Breast epithelium (tissue), 4 donors: ENCODE measurements around the gene SHISA5. TPM values are rescaled to one million over a fixed set of nuclear protein-coding genes. Genes with fewer than 3 reads are reported as not detected.
"Not testable (repeated sequence)": the region's sequence is repeated elsewhere in the genome, so short reads cannot be mapped to it uniquely, and the experiment has no call there.

Experiments used
- DNase-seq, 2 donors: peaks; one replicate each; pipeline ENCODE4 v3.0.0-alpha.2; 2019; ENCODE audit warnings: low spot score in 2 of 2
- H3K27ac ChIP-seq, 2 donors: fragments of 200-600 bp; sonication (generic) in 1 of 2; one replicate each; pipeline ENCODE4 v1.5.1; 2016 to 2019; ENCODE audit warnings: mild to moderate bottlenecking in 1 of 2
- H3K27me3 ChIP-seq, 2 donors: fragments of 200-600 bp; sonication (generic) in 1 of 2; one replicate each; pipeline versions ENCODE4 v1.5.1 to v1.6.0; 2017 to 2019; ENCODE audit warnings: control low read depth in 1 of 2, mild to moderate bottlenecking in 1 of 2
- H3K36me3 ChIP-seq: fragments of 200-600 bp; one replicate; pipeline ENCODE4 v1.5.1; 2019
- H3K4me1 ChIP-seq, 2 donors: fragments of 200-600 bp; sonication (generic); one replicate each; pipeline ENCODE4 v1.5.1; 2016 to 2019; ENCODE audit warnings: control low read depth in 1 of 2
- H3K4me3 ChIP-seq, 3 donors: fragments of 200-600 bp; sonication (generic); 1 replicate in 2 of 3; 2 replicates in 1 of 3; pipeline ENCODE4 v1.5.1; 2016 to 2019; ENCODE audit warnings: mild to moderate bottlenecking in 3 of 3, moderate library complexity in 2 of 3
- H3K9me3 ChIP-seq, 2 donors: fragments of 200-600 bp; sonication (generic) in 1 of 2; one replicate each; pipeline ENCODE4 v1.5.1; 2016 to 2019; ENCODE audit warnings: control low read depth in 1 of 2
- POLR2A ChIP-seq: fragments of 450-650 bp; IDR thresholded peaks from one replicate; pipeline ENCODE4 v1.6.1; 2016; ENCODE audit warnings: antibody characterized with exemption, mild to moderate bottlenecking, moderate library complexity
- POLR2AphosphoS5 ChIP-seq, 3 donors: sonication (generic); formaldehyde crosslinking; IDR thresholded peaks; one replicate each; pipeline ENCODE4 v1.6.1; 2017; ENCODE audit warnings: antibody characterized with exemption in 3 of 3
- intact Hi-C: fragments of 100-400 bp; cut with DNase I; formaldehyde crosslinking; loops from one replicate; pipeline ENCODE4 v1.15.1; 2023; ENCODE audit warnings: low total_unique reads
- total RNA-seq, 3 donors: library from RNA; depleted of rRNA; stranded (reverse); fragments of >200 nt; gene quantifications; one replicate each; pipeline ENCODE4 v1.1.0, GENCODE V29; 2016
- TF ChIP-seq, protein P1 (sequence below), 3 donors: fragments of 450-650 bp; IDR thresholded peaks; one replicate each; pipeline ENCODE4 v1.5.1; 2016 to 2017; ENCODE audit warnings: antibody characterized with exemption in 3 of 3, mild to moderate bottlenecking in 3 of 3, moderate library complexity in 3 of 3

Gene SHISA5
- total RNA-seq, 3 donors from 2014 or later = 65.6 to 90.1 (median 77.0) TPM

DNA sequence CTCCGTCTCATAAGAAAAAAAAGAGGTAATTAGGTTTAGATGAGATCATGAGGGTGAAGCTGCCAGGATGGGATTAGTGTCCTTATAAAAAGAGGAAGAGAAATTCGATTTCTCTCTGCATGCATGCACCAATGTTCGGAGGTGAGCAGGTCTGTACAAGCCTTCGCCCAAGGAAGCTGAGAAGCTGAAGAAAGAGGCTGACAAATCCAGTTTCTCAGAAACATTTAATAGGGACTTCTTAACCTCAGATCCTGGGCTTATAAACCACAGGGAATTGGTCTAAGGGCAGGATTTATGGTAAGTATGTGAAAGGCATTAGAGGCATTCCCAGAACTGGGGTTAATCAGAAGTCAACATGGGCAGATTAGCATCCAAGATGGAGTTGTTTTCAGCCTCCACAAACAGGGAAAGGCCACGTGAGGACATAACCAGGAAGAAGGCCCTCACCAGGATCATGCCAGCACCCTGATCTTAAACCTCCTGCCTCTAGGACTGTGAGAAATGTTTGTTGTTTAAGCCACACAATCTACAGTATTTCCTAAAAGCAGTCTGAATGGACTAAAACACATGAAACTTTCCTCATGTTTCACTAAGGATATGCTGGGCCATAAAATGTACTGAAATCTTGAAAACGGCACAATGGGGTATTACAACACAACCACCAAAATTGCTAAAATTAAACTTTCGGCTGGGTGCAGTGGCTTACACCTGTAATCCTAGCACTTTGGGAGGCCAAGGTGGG, 11.3 kb downstream of the SHISA5 start:
- DNase-seq = no peak
- Histone ChIP-seq H3K27ac (peak overlapping the region; percentile 59 to 64), H3K4me3 (no peak overlapping the region), H3K4me1 (no peaks in the 10 kb centered on the region), H3K9me3 (no peaks in the 10 kb centered on the region), H3K27me3 (no peaks in the 10 kb centered on the region), H3K36me3 (no peaks in the 10 kb centered on the region)
- intact Hi-C loops = no loop called here
- TF ChIP-seq POLR2A (no peak), POLR2AphosphoS5 (IDR thresholded peaks at IDR 0.05) (no peak)
- TF ChIP-seq, protein P1, sequence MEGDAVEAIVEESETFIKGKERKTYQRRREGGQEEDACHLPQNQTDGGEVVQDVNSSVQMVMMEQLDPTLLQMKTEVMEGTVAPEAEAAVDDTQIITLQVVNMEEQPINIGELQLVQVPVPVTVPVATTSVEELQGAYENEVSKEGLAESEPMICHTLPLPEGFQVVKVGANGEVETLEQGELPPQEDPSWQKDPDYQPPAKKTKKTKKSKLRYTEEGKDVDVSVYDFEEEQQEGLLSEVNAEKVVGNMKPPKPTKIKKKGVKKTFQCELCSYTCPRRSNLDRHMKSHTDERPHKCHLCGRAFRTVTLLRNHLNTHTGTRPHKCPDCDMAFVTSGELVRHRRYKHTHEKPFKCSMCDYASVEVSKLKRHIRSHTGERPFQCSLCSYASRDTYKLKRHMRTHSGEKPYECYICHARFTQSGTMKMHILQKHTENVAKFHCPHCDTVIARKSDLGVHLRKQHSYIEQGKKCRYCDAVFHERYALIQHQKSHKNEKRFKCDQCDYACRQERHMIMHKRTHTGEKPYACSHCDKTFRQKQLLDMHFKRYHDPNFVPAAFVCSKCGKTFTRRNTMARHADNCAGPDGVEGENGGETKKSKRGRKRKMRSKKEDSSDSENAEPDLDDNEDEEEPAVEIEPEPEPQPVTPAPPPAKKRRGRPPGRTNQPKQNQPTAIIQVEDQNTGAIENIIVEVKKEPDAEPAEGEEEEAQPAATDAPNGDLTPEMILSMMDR (IDR thresholded peaks at IDR 0.05) = no peak

DNA sequence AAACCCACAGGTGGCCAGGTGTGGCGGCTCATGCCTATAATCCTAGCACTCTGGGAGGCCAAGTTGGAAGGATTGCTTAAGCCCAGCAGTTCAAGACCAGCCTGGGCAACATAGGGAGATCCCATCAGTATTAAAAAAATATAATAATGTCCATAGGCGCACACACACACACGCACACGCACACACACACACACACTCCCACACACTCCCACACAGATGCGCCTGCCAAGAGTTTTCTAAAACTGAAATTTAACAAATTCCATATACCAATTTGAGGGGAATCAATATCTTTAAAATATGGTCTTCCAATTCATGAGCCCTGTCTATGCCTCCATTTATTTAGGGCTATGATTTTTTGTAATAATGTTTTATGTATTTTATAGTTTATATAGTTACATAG, 17.0 kb downstream of the SHISA5 start:
- no peak for DNase-seq
- H3K4me1 ChIP-seq = no peaks in the 10 kb centered on the region
- no peaks in the 10 kb centered on the region for H3K9me3 ChIP-seq
- H3K36me3 ChIP-seq = no peaks in the 10 kb centered on the region
- no peak overlapping the region for H3K27ac ChIP-seq
- intact Hi-C loops = no loop called here
- TF ChIP-seq POLR2AphosphoS5 (IDR thresholded peaks at IDR 0.05) = no peak
- TF ChIP-seq POLR2A = no peak
- TF ChIP-seq, protein P1 (IDR thresholded peaks at IDR 0.05) = no peak
- H3K27me3 ChIP-seq = no peaks in the 10 kb centered on the region
- H3K4me3 ChIP-seq = no peak overlapping the region

- DNase-seq, H3K4me1 ChIP-seq, H3K36me3 ChIP-seq, H3K27ac ChIP-seq, H3K4me3 ChIP-seq, H3K27me3 ChIP-seq, H3K9me3 ChIP-seq: not testable (repeated sequence)
- intact Hi-C loops = loop anchor here (5.0 kb wide), 1 partner anchor 54 kb away; no protein-coding TSS in a partner anchor
Measured at GRCh38 chr3:48482822-48483221, 21.2 kb downstream of the SHISA5 start.

- intact Hi-C loops = loop anchor here (5.0 kb wide), 1 partner anchor 56 kb away; no protein-coding TSS in a partner anchor
- not testable (repeated sequence) for H3K4me1 ChIP-seq
Measured at GRCh38 chr3:48480891-48481290, 23.1 kb downstream of the SHISA5 start.

DNA sequence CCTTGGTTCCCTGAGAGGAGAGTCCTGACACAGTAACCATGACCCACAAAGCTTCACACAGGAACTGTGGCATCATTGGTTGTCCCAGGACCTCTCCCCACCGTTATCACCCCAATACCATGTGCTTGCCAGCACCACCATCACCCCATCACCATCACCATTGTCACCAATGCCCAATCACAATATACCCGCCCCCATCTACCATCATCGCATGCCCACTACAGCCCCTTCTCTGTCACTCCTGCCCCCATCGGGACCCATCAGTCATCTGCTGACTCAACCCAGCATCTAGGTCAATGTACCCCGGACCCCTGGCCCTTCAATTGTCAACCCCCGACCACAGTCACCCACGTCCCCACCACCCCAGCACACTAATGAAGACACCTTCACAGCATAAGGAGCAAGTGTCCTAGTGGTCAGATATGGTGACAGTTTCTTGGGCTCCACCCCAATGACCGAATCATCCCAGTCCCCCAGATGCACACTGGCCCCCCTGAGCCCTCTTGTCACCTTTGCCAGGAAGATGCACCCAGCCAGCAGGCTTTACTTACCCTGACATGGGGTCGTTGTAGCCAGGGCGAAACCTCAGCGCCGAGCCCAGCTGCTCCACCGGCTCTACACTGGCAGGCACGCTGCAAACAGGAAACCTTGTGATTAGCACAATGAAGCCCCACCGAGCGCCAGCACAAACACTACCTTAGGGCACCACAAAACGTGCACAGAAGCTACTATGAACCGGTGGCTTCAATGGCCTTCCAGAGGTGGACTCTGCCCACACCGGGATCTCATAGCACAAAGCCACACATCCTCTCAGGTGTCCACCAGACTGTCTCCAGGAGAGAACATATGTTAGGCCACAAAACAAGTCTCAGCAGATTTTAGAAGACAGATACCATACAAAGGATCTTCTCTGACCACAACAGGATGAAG, 25.1 kb downstream of the SHISA5 start:
- TF ChIP-seq POLR2AphosphoS5 (IDR thresholded peaks at IDR 0.05) (no peak), POLR2A (no peak)
- TF ChIP-seq, protein P1 (IDR thresholded peaks at IDR 0.05) = no peak
- H3K27me3 ChIP-seq = no peaks in the 10 kb centered on the region
- no peak overlapping the region for H3K4me3 ChIP-seq
- H3K36me3 ChIP-seq = no peaks in the 10 kb centered on the region
- H3K27ac ChIP-seq = peak overlapping the region in 1 of 2 donors; percentile 23
- no peak for DNase-seq
- intact Hi-C loops = no loop called here
- no peaks in the 10 kb centered on the region for H3K4me1 ChIP-seq
- no peaks in the 10 kb centered on the region for H3K9me3 ChIP-seq

More at GRCh38 chr3:48480891-48481290, 23.1 kb downstream of the SHISA5 start:
- DNase-seq, H3K36me3 ChIP-seq, H3K4me3 ChIP-seq, H3K27me3 ChIP-seq, H3K27ac ChIP-seq, H3K9me3 ChIP-seq: not testable (repeated sequence)
